Left lung (tissue), 10 donors: Measurements from ENCODE around the gene NUDCD3. TPM values are rescaled to one million over a fixed set of nuclear protein-coding genes. Genes with fewer than 3 reads are reported as not detected.
A peak's percentile ranks its signal among the peaks of the same experiment; 100 is the strongest.

Experiments used
- ATAC-seq: fragments of 200-7000 bp; cut with Tn5 transposase; one replicate; pipeline ENCODE4 v1.9.1; 2020; ENCODE audit warnings: moderate library complexity
- DNase-seq, 4 donors: peaks; one replicate each; pipeline ENCODE4 v3.0.0-alpha.2; 2013 to 2020
- H3K27ac ChIP-seq, 2 donors: fragments of 200-600 bp; sonication (generic) in 1 of 2; one replicate each; pipeline versions ENCODE4 v1.5.0 to v1.8.0; 2020 to 2021
- H3K27me3 ChIP-seq, 2 donors: fragments of 200-600 bp; sonication (generic) in 1 of 2; one replicate each; pipeline versions ENCODE4 v1.5.0 to v1.8.0; 2020 to 2021
- H3K36me3 ChIP-seq, 2 donors: fragments of 200-600 bp; sonication (generic) in 1 of 2; one replicate each; pipeline versions ENCODE4 v1.5.0 to v1.8.0; 2020 to 2021
- H3K4me1 ChIP-seq, 2 donors: fragments of 200-600 bp; one replicate each; pipeline ENCODE4 v1.8.0; 2021
- H3K4me3 ChIP-seq, 2 donors: fragments of 200-600 bp; sonication (generic) in 1 of 2; one replicate each; pipeline versions ENCODE4 v1.5.0 to v1.8.0; 2020 to 2021; ENCODE audit warnings: mild to moderate bottlenecking in 1 of 2
- H3K9me3 ChIP-seq, 2 donors: fragments of 200-600 bp; sonication (generic) in 1 of 2; one replicate each; pipeline versions ENCODE4 v1.5.0 to v1.8.0; 2020 to 2021
- intact Hi-C, 2 donors: fragments of 100-400 bp; cut with DNase I; formaldehyde crosslinking; loops; one replicate each; pipeline versions ENCODE4 v1.11.2 to v1.14.2; 2022
- polyA plus RNA-seq, 6 donors: library from polyadenylated mRNA; unstranded; fragments of 120-200 nt; gene quantifications; one replicate each; pipeline ENCODE4 v1.2.1, GENCODE V29; 2013; ENCODE audit not compliant: insufficient read length in 6 of 6
- total RNA-seq, 2 donors: library from RNA; stranded (reverse); fragmentation: NEBNext Ultra II Directional; extraction: Animal tissue kit (Norgen Biotek cat#: 25700); gene quantifications; one replicate each; pipeline ENCODE4 v1.2.1, GENCODE V29; 2021
- TF ChIP-seq, protein P1 (sequence below), 2 donors: fragments of 200-600 bp; sonication (generic) in 1 of 2; IDR thresholded peaks; one replicate each; pipeline versions ENCODE4 v1.5.0 to v1.8.0; 2021; ENCODE audit warnings: antibody characterized with exemption in 2 of 2
- donor health status: DM: no; HTN: yes; CAD: no.
- donor health status: DM: no; HTN: no; CAD: no.

The NUDCD3 gene
- total and polyA plus RNA-seq, 8 donors: 88.6 to 101 (median 90.7) TPM

- intact Hi-C loops: no loop called here
- H3K27ac ChIP-seq: no peak overlapping the region
- H3K4me1 ChIP-seq: peaks cover 0 to 1% of the 10 kb centered on the region in 2 donors
- H3K36me3 ChIP-seq: no peaks in the 10 kb centered on the region
- no peak overlapping the region for H3K4me3 ChIP-seq
- DNase-seq: no peak
- TF ChIP-seq, protein P1, sequence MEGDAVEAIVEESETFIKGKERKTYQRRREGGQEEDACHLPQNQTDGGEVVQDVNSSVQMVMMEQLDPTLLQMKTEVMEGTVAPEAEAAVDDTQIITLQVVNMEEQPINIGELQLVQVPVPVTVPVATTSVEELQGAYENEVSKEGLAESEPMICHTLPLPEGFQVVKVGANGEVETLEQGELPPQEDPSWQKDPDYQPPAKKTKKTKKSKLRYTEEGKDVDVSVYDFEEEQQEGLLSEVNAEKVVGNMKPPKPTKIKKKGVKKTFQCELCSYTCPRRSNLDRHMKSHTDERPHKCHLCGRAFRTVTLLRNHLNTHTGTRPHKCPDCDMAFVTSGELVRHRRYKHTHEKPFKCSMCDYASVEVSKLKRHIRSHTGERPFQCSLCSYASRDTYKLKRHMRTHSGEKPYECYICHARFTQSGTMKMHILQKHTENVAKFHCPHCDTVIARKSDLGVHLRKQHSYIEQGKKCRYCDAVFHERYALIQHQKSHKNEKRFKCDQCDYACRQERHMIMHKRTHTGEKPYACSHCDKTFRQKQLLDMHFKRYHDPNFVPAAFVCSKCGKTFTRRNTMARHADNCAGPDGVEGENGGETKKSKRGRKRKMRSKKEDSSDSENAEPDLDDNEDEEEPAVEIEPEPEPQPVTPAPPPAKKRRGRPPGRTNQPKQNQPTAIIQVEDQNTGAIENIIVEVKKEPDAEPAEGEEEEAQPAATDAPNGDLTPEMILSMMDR (IDR thresholded peaks at IDR 0.05): no peak
- no peak for ATAC-seq
- peaks cover 0 to 4% of the 10 kb centered on the region in 2 donors for H3K27me3 ChIP-seq
- no peaks in the 10 kb centered on the region for H3K9me3 ChIP-seq
Observed at GRCh38 chr7:44496385-44496784, 5.9 kb upstream of the NUDCD3 start.

DNA sequence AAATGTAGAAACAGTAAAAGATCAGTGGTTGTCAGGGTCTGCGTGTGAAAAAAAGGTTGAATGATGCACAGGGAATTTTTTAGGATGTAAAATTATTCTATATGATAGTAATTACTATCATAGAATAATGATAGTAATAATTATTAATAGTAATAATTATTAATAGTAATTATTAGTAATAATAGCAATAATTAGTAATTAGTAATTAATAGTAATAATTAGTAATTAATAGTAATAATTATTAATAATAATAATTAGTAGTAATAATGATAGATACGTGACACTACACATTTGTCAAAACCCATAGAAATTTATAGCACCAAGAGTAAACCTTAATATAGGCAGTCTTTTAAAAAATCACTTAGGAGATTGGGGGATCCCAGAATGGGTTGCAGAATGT is 4.5 kb upstream of the NUDCD3 start:
- no peaks in the 10 kb centered on the region for H3K9me3 ChIP-seq
- H3K27ac ChIP-seq: no peak overlapping the region
- ATAC-seq (no peak), DNase-seq (no peak)
- no peaks in the 10 kb centered on the region for H3K36me3 ChIP-seq
- no peak overlapping the region for H3K4me3 ChIP-seq
- peaks cover 0 to 6% of the 10 kb centered on the region in 2 donors for H3K4me1 ChIP-seq
- peaks cover 0 to 4% of the 10 kb centered on the region in 2 donors for H3K27me3 ChIP-seq
- intact Hi-C loops: no loop called here
- TF ChIP-seq, protein P1 (IDR thresholded peaks at IDR 0.05): no peak

DNA sequence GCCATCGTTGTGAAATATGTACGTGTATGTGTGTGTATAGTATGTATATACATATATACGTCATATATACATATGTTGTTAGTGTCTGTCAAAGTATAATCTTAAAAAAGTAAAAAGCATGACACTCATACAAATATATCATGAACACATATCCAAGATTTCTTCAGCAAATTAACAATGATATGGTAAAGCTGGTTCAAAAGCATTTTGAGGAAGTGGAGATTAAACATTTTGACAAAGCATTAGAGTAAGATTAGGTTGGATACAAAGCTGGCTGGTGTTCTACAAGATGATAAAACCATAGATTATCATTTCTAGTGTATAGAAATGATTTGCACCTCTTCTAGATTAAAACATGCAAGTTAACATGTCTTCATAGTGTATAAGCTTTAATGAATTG is 771 bp upstream of the NUDCD3 start:
- ATAC-seq (no peak), DNase-seq (no peak)
- H3K36me3 ChIP-seq: no peaks in the 10 kb centered on the region
- peaks cover 0 to 4% of the 10 kb centered on the region in 2 donors for H3K27me3 ChIP-seq
- no peaks in the 10 kb centered on the region for H3K9me3 ChIP-seq
- H3K4me1 ChIP-seq: peaks cover 17 to 42% of the 10 kb centered on the region in 2 donors
- TF ChIP-seq, protein P1 (IDR thresholded peaks at IDR 0.05): no peak
- H3K27ac ChIP-seq: peak overlapping the region; percentile 97
- intact Hi-C loops: no loop called here
- H3K4me3 ChIP-seq: peak overlapping the region; percentile 75 to 86

GRCh38 chr7:44489955-44490350 is 505 bp downstream of the NUDCD3 start:
- Histone ChIP-seq H3K4me1 (peaks cover 22 to 52% of the 10 kb centered on the region in 2 donors), H3K27me3 (peaks cover 0 to 4% of the 10 kb centered on the region in 2 donors), H3K36me3 (peaks cover 0 to 1% of the 10 kb centered on the region in 2 donors), H3K9me3 (no peaks in the 10 kb centered on the region), H3K4me3 (peak overlapping the region; percentile 75 to 86), H3K27ac (peak overlapping the region; percentile 97)
- ATAC-seq (peak; percentile 30), DNase-seq (no peak)
- TF ChIP-seq, protein P1 (IDR thresholded peaks at IDR 0.05): no peak
- intact Hi-C loops: no loop called here

GRCh38 chr7:44488955-44489354 is 1.5 kb downstream of the NUDCD3 start:
- no peak for DNase-seq
- Histone ChIP-seq H3K9me3 (no peaks in the 10 kb centered on the region), H3K4me1 (peaks cover 22 to 57% of the 10 kb centered on the region in 2 donors), H3K27me3 (peaks cover 0 to 4% of the 10 kb centered on the region in 2 donors), H3K4me3 (peak overlapping the region in 1 of 2 donors; percentile 86), H3K36me3 (peaks cover 0 to 11% of the 10 kb centered on the region in 2 donors), H3K27ac (no peak overlapping the region)
- TF ChIP-seq, protein P1 (IDR thresholded peaks at IDR 0.05): no peak
- intact Hi-C loops: no loop called here
- ATAC-seq: no peak
